Testis (tissue), 5 donors: ENCODE data around the gene PEX11G. TPM values are rescaled to one million over a fixed set of nuclear protein-coding genes. Genes with fewer than 3 reads are reported as not detected.

Experiments
- DNase-seq: peaks from one replicate; pipeline ENCODE4 v3.0.0-alpha.2; 2019
- H3K27ac ChIP-seq, 2 donors: fragments of 200-600 bp; sonication (generic); one replicate each; pipeline ENCODE4 v1.5.1; 2019
- H3K27me3 ChIP-seq: fragments of 200-600 bp; sonication (generic); one replicate; pipeline ENCODE4 v1.5.1; 2019
- H3K36me3 ChIP-seq: fragments of 200-600 bp; sonication (generic); one replicate; pipeline ENCODE4 v1.5.1; 2017; ENCODE audit warnings: low read depth; ENCODE audit errors: missing control alignments
- H3K4me1 ChIP-seq: fragments of 200-600 bp; sonication (generic); one replicate; pipeline ENCODE4 v1.5.1; 2019
- H3K4me3 ChIP-seq, 2 donors: fragments of 200-600 bp; sonication (generic); one replicate each; pipeline ENCODE4 v1.5.1; 2017 to 2019
- H3K9me3 ChIP-seq: fragments of 200-600 bp; sonication (generic); one replicate; pipeline ENCODE4 v1.5.1; 2017
- CTCF ChIP-seq, 3 experiments: fragments of 450-650 bp in 2 of 3; fragments of 200-600 bp in 1 of 3; sonication (generic) in 1 of 3; IDR thresholded peaks; one replicate each; pipeline ENCODE4 v1.5.1; 2016 to 2019; ENCODE audit warnings: antibody characterized with exemption in 3 of 3, mild to moderate bottlenecking in 2 of 3, moderate library complexity in 1 of 3
- POLR2A ChIP-seq: fragments of 450-650 bp; IDR thresholded peaks from one replicate; pipeline ENCODE4 v1.6.1; 2017; ENCODE audit warnings: antibody characterized with exemption, mild to moderate bottlenecking, moderate library complexity
- WGBS, 2 donors: methylation state at CpG; one replicate each; pipeline ENCODE4 v1.1.5; 2018; 5-methylcytosine and 5-hydroxymethylcytosine counted together
- intact Hi-C: fragments of 100-400 bp; cut with DNase I; formaldehyde crosslinking; loops from one replicate; pipeline ENCODE4 v1.15.1; 2023; ENCODE audit warnings: low total_unique reads
- long read RNA-seq, 2 donors: transcript quantifications; one replicate each; lab custom pipeline, GENCODE V29; 2026
- polyA plus RNA-seq: library from polyadenylated mRNA; stranded (reverse); fragments of 350-450 nt; fragmentation: Illumina TruSeq; extraction: RNeasy Lipid Tissue Mini Kit (QIAGEN cat#74804); gene quantifications from one replicate; pipeline ENCODE4 v1.2.3, GENCODE V29; 2014; ENCODE audit warnings: low read depth, low replicate concordance; ENCODE audit not compliant: insufficient read depth
- total RNA-seq, 2 donors: library from RNA; depleted of rRNA; stranded (reverse); fragments of >200 nt; gene quantifications; one replicate each; pipeline ENCODE4 v1.2.3, GENCODE V29; 2016

PEX11G gene
- total RNA-seq (10 to 100 TPM; 12.3 to 20.9 TPM), polyA plus RNA-seq (26.0 TPM)
- long read RNA-seq, donor 1, partial matches to known transcripts = 0 of 3 reads
- long read RNA-seq, donor 1, other reads (novel, unspliced or antisense) = 0 of 3 reads
- long read RNA-seq, donor 2, partial matches to known transcripts = 0 of 1 reads
- long read RNA-seq, donor 2, other reads (novel, unspliced or antisense) = 0 of 1 reads

DNA sequence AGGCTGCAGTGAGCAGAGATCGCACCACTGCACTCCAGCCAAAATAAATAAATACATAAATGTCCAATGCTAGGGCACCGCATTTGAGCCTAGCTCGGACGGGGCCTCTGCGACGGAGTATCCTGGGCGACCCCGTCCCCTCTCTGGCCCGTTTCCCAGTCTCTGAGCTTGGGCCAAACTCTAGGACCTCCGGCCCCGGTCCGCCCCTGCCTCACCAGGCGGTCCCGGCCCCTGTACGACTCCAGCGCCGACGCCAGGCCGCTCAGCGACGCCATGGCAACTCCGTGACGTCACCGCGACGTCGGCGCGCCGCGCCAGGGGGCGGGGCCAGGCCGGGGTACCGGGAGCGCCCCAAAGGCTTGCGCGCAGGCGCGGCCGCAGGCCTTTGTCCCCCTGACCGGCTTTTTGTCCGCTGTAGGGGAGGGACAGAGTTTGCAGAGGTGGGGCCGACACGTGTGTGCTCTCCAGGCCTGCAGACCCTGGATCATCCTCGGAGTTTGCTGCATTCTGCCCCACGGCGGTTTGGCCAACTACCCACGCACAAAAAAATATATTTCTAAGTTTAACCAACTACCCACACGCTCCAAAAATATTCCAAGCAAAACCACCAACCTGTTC lies at the start of gene PEX11G:
Gene PEX11G (minus strand): TSS at position 300 of the 618 bp plus-strand sequence. CDS start 25 bp downstream, at position 275.
- peak within 1 kb of the TSS; percentile 70 to 82 for H3K4me3 ChIP-seq
- H3K4me1 ChIP-seq = peaks cover 11% of the 10 kb centered on the region
- intact Hi-C loops = no loop called here
- H3K27me3 ChIP-seq = no peaks in the 10 kb centered on the region
- 0 to 1% methylated on average over 16 to 49 of the region's 49 CpGs for WGBS, 2 donors
- H3K9me3 ChIP-seq = no peaks in the 10 kb centered on the region
- peak; percentile 91 for DNase-seq
- H3K36me3 ChIP-seq = no peaks in the 10 kb centered on the region
- TF ChIP-seq CTCF (IDR thresholded peaks at IDR 0.05) = no peak
- peak; percentile 37 for TF ChIP-seq POLR2A
- peak within 1 kb of the TSS; percentile 91 to 93 for H3K27ac ChIP-seq

- no peak for DNase-seq
- Histone ChIP-seq H3K27me3 (no peaks in the 10 kb centered on the region), H3K27ac (peak overlapping the region; percentile 26 to 92), H3K9me3 (no peaks in the 10 kb centered on the region), H3K36me3 (no peaks in the 10 kb centered on the region), H3K4me1 (peaks cover 7% of the 10 kb centered on the region), H3K4me3 (peak overlapping the region; percentile 60 to 85)
- TF ChIP-seq POLR2A (no peak), CTCF (IDR thresholded peaks at IDR 0.05) (no peak)
- intact Hi-C loops = no loop called here
- WGBS, 2 donors = 18 to 38% methylated on average over 14 to 30 of the region's 30 CpGs
Measured at GRCh38 chr19:7535998-7536695, 47.3 kb upstream of the PEX11G start.

- peak; percentile 98 for DNase-seq
- intact Hi-C loops = no loop called here
- peaks cover 7% of the 10 kb centered on the region for H3K4me1 ChIP-seq
- peak within 1 kb of the TSS; percentile 92 to 93 for H3K27ac ChIP-seq
- 0% methylated on average over 57 of the region's 76 CpGs; no CpG with 5 or more reads in 1 of the 2 donors for WGBS, 2 donors
- no peaks in the 10 kb centered on the region for H3K36me3 ChIP-seq
- TF ChIP-seq CTCF (IDR thresholded peaks at IDR 0.05) = peak in 1 of 3 experiments; percentile 10
- peak; percentile 40 for TF ChIP-seq POLR2A
- peak within 1 kb of the TSS; percentile 60 to 85 for H3K4me3 ChIP-seq
- no peaks in the 10 kb centered on the region for H3K9me3 ChIP-seq
- no peaks in the 10 kb centered on the region for H3K27me3 ChIP-seq
Measured at GRCh38 chr19:7535047-7535997, 46.5 kb upstream of the PEX11G start, which contains the start of gene PNPLA6. Gene PNPLA6 (plus strand): TSS chr19:7535717. CDS start chr19:7535789, 72 bp downstream.

DNA sequence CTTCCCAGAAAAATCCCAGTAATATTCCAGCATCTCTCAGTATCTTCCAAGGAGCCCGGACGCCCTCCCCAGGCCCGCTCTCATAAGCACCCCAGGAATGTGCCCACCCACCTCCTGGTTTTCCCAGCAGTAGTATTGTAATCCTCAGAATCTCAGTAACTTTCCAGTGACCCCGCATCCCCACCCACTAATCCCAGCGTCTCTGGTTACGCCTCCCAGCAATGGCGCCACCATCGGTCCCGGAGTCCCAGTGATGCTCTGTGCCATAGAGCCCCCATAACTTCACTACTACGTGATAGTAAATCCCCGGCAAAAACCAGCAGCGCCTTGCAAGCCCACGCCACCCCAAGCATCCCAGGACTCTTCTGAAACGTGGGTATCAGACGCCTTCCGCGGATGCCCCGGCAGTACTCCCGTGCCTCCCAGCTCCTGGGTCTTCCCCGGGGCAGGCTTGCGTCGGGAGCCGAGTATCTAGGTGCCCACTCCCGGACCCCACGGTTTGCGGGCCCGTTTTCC lies 45.8 kb upstream of the PEX11G start:
- peak in 1 of 3 experiments; percentile 4 for TF ChIP-seq CTCF (IDR thresholded peaks at IDR 0.05)
- no peak for TF ChIP-seq POLR2A
- peak; percentile 79 for DNase-seq
- Histone ChIP-seq H3K4me3 (peak overlapping the region; percentile 60 to 85), H3K27ac (peak overlapping the region; percentile 92 to 93), H3K36me3 (no peaks in the 10 kb centered on the region), H3K9me3 (no peaks in the 10 kb centered on the region), H3K4me1 (peaks cover 7% of the 10 kb centered on the region), H3K27me3 (no peaks in the 10 kb centered on the region)
- WGBS, 2 donors = 1% methylated on average over 19 to 24 of the region's 27 CpGs
- intact Hi-C loops = no loop called here
